ENCODE measurements around the gene MTSS2.

Gene MTSS2

GRCh38 chr16:70686376-70687101 lies 686 bp upstream of the MTSS2 start:
- H3K36me3 ChIP-seq (ENCODE audit: control insufficient read depth, insufficient read depth, low read length), result no peaks in the 10 kb centered on the region
- peaks cover 77% of the 10 kb centered on the region for H3K4me1 ChIP-seq (ENCODE audit: control insufficient read depth, insufficient read depth, low read length)
- peak overlapping the region; percentile 98 for H3K27ac ChIP-seq (ENCODE audit: low read depth, low read length)
- no peaks in the 10 kb centered on the region for H3K27me3 ChIP-seq (ENCODE audit: control insufficient read depth, insufficient read depth, low read length)
- H3K4me3 ChIP-seq (ENCODE audit: low read length), result peak overlapping the region; percentile 58
- peak overlapping the region; percentile 63 for H3K9ac ChIP-seq (ENCODE audit: low read length)

- Histone ChIP-seq H3K27ac (ENCODE audit: low read depth, low read length) (peak overlapping the region; percentile 89), H3K36me3 (ENCODE audit: control insufficient read depth, insufficient read depth, low read length) (peaks cover 3% of the 10 kb centered on the region), H3K4me3 (ENCODE audit: low read length) (peak overlapping the region; percentile 75), H3K9ac (ENCODE audit: low read length) (peak overlapping the region; percentile 12), H3K4me1 (ENCODE audit: control insufficient read depth, insufficient read depth, low read length) (peaks cover 76% of the 10 kb centered on the region), H3K27me3 (ENCODE audit: control insufficient read depth, insufficient read depth, low read length) (no peaks in the 10 kb centered on the region)
These were observed 554 bp downstream of the MTSS2 start for GRCh38 chr16:70685061-70685937.

- peak overlapping the region; percentile 75 for H3K4me3 ChIP-seq (ENCODE audit: low read length)
These were observed 1.4 kb downstream of the MTSS2 start for GRCh38 chr16:70684146-70685060.

GRCh38 chr16:70683146-70683944 lies 2.5 kb downstream of the MTSS2 start:
- peak overlapping the region; percentile 89 for H3K27ac ChIP-seq (ENCODE audit: low read depth, low read length)

More at GRCh38 chr16:70684146-70685060, 1.4 kb downstream of the MTSS2 start:
- H3K27ac ChIP-seq (ENCODE audit: low read depth, low read length), result peak overlapping the region; percentile 89
- H3K27me3 ChIP-seq (ENCODE audit: control insufficient read depth, insufficient read depth, low read length), result no peaks in the 10 kb centered on the region
- peaks cover 4% of the 10 kb centered on the region for H3K36me3 ChIP-seq (ENCODE audit: control insufficient read depth, insufficient read depth, low read length)
- H3K9ac ChIP-seq (ENCODE audit: low read length), result peak overlapping the region; percentile 10
- H3K4me1 ChIP-seq (ENCODE audit: control insufficient read depth, insufficient read depth, low read length), result peaks cover 70% of the 10 kb centered on the region

GRCh38 chr16:70682239-70683145 lies 3.4 kb downstream of the MTSS2 start:
- Histone ChIP-seq H3K36me3 (ENCODE audit: control insufficient read depth, insufficient read depth, low read length) (peaks cover 16% of the 10 kb centered on the region), H3K27ac (ENCODE audit: low read depth, low read length) (peak overlapping the region; percentile 89), H3K27me3 (ENCODE audit: control insufficient read depth, insufficient read depth, low read length) (no peaks in the 10 kb centered on the region), H3K9ac (ENCODE audit: low read length) (no peak overlapping the region), H3K4me1 (ENCODE audit: control insufficient read depth, insufficient read depth, low read length) (peaks cover 51% of the 10 kb centered on the region), H3K4me3 (ENCODE audit: low read length) (peak overlapping the region; percentile 34)

More at GRCh38 chr16:70683146-70683944, 2.5 kb downstream of the MTSS2 start:
- Histone ChIP-seq H3K4me3 (ENCODE audit: low read length) (peak overlapping the region; percentile 62), H3K9ac (ENCODE audit: low read length) (no peak overlapping the region), H3K27me3 (ENCODE audit: control insufficient read depth, insufficient read depth, low read length) (no peaks in the 10 kb centered on the region), H3K36me3 (ENCODE audit: control insufficient read depth, insufficient read depth, low read length) (peaks cover 9% of the 10 kb centered on the region), H3K4me1 (ENCODE audit: control insufficient read depth, insufficient read depth, low read length) (peaks cover 59% of the 10 kb centered on the region)

GRCh38 chr16:70681382-70682238 lies 4.2 kb downstream of the MTSS2 start:
- no peak overlapping the region for H3K9ac ChIP-seq (ENCODE audit: low read length)
- peaks cover 21% of the 10 kb centered on the region for H3K36me3 ChIP-seq (ENCODE audit: control insufficient read depth, insufficient read depth, low read length)
- peaks cover 42% of the 10 kb centered on the region for H3K4me1 ChIP-seq (ENCODE audit: control insufficient read depth, insufficient read depth, low read length)
- peak overlapping the region; percentile 34 for H3K4me3 ChIP-seq (ENCODE audit: low read length)
- no peaks in the 10 kb centered on the region for H3K27me3 ChIP-seq (ENCODE audit: control insufficient read depth, insufficient read depth, low read length)
- peak overlapping the region; percentile 68 for H3K27ac ChIP-seq (ENCODE audit: low read depth, low read length)

GRCh38 chr16:70680495-70681381 lies 5.1 kb downstream of the MTSS2 start:
- Histone ChIP-seq H3K9ac (ENCODE audit: low read length) (no peak overlapping the region), H3K36me3 (ENCODE audit: control insufficient read depth, insufficient read depth, low read length) (peaks cover 27% of the 10 kb centered on the region), H3K27ac (ENCODE audit: low read depth, low read length) (peak overlapping the region; percentile 68), H3K4me1 (ENCODE audit: control insufficient read depth, insufficient read depth, low read length) (peaks cover 38% of the 10 kb centered on the region), H3K4me3 (ENCODE audit: low read length) (no peak overlapping the region), H3K27me3 (ENCODE audit: control insufficient read depth, insufficient read depth, low read length) (no peaks in the 10 kb centered on the region)

- H3K4me1 ChIP-seq (ENCODE audit: control insufficient read depth, insufficient read depth, low read length), result peaks cover 38% of the 10 kb centered on the region
- peaks cover 29% of the 10 kb centered on the region for H3K36me3 ChIP-seq (ENCODE audit: control insufficient read depth, insufficient read depth, low read length)
- H3K9ac ChIP-seq (ENCODE audit: low read length), result no peak overlapping the region
- peak overlapping the region; percentile 68 for H3K27ac ChIP-seq (ENCODE audit: low read depth, low read length)
- H3K4me3 ChIP-seq (ENCODE audit: low read length), result no peak overlapping the region
- H3K27me3 ChIP-seq (ENCODE audit: control insufficient read depth, insufficient read depth, low read length), result no peaks in the 10 kb centered on the region
These were observed 6.0 kb downstream of the MTSS2 start for GRCh38 chr16:70679671-70680494.
